Measurements from ENCODE around the gene ANO6. TPM values are rescaled to one million over a fixed set of nuclear protein-coding genes. Genes with fewer than 3 reads are reported as not detected.

The ANO6 gene
- total and polyA plus RNA-seq, 8 donors = 4.4 to 78.8 (median 21.9) TPM

DNA sequence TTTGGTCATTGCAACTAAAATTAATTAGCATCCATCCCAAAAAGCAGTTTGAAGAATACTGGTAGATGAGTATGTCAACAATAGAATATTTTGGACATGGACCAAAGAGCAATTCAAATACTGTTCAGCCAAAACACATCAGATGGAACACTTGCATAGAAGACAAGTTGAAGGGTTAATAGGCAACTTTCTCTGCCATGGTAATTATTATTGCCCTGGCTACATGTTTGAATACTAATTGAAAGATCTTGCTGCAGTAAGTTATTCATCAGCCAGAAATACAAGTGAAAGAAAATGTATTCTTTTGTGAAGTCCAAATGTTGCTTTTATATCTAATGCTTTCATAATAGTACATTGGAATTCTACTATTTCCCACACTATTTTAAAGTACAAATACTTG, 10.1 kb downstream of the ANO6 start:
- no peak overlapping the region for H3K27ac ChIP-seq
- H3K4me1 ChIP-seq = peaks cover 0 to 20% (median 10%) of the 10 kb centered on the region in 4 donors
- intact Hi-C loops (cut with DNase I; ENCODE audit: low total_unique reads) = no loop called here

DNA sequence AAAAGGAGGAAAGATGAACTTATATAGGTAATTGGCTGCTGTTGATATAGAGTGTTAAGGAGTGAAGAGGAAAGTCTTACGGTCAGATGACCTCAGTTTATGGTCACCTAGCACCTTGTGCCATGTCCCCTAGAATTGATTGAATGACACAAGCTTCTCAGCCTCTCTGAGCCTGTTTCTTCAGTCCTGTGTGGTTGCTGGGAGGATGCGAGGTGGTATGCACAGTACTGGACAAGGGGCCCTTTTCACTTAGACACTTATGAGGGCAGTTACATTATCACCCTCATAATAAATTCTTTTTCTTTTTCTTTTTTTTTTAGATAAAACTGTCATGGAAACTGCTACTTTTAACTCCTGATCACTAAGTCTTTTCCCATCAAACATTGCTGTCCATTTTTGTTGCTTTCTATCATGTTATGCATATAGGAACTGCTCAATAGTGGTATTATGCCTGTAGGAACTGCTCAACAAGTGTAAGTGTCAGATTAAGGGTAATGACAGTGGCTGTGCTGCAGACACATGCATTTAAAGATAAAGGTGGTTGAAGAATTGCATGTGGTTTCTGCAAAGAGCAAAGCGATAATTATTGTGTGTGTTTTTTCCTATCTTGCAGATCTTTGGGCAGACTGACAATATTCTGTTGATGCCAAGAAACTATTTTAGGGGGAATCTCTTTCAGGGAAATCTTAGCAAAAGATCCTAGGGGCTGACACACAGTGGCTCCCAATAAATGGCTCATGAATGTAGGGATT, 11.6 kb downstream of the ANO6 start:
- WGBS, 5 donors = 91 to 96% (median 92%) methylated on average over 3 of the region's 3 CpGs

More for the DNA sequence above, 10.1 kb downstream of the ANO6 start:
- TF ChIP-seq POLR2A (IDR thresholded peaks at IDR 0.05) = no peak
- TF ChIP-seq EP300 (IDR thresholded peaks at IDR 0.05) = no peak
- TF ChIP-seq, protein P1, sequence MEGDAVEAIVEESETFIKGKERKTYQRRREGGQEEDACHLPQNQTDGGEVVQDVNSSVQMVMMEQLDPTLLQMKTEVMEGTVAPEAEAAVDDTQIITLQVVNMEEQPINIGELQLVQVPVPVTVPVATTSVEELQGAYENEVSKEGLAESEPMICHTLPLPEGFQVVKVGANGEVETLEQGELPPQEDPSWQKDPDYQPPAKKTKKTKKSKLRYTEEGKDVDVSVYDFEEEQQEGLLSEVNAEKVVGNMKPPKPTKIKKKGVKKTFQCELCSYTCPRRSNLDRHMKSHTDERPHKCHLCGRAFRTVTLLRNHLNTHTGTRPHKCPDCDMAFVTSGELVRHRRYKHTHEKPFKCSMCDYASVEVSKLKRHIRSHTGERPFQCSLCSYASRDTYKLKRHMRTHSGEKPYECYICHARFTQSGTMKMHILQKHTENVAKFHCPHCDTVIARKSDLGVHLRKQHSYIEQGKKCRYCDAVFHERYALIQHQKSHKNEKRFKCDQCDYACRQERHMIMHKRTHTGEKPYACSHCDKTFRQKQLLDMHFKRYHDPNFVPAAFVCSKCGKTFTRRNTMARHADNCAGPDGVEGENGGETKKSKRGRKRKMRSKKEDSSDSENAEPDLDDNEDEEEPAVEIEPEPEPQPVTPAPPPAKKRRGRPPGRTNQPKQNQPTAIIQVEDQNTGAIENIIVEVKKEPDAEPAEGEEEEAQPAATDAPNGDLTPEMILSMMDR (IDR thresholded peaks at IDR 0.05) = no peak
- TF ChIP-seq POLR2AphosphoS5 (IDR thresholded peaks at IDR 0.05) = no peak
- H3K36me3 ChIP-seq = no peaks in the 10 kb centered on the region
- DNase-seq = no peak
- H3K9me3 ChIP-seq = no peaks in the 10 kb centered on the region
- H3K4me3 ChIP-seq = no peak overlapping the region
- H3K27me3 ChIP-seq = no peaks in the 10 kb centered on the region

DNA sequence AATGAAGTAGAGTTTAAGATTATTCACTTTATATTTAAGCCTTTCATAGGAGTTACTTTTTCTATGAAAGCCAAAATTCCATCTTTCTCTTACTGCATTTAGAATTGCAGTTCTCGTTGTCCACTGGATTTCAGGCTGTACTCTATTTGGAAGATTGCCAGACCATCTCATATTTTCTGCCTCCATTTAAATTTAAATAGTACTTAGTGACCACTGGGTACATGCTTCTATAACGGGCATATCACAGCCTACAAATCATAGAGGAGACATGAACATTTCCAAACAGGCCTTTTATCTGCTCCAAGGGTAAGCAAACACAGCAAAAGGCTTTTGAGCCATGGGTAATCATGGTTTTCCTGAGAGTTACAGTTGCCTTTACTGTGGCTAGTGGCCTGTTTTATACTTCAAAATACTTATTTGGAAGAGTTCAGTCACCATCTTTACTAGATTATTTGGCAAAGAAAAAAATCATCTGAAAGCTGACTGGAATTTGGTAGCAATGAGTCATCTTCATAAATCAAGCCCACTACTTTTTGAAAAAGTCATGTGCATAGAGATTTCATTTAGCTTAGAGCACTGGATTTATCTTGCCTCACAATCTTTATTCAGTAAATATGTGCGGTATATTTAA, 15.7 kb downstream of the ANO6 start:
- WGBS, 5 donors = 37 to 51% (median 44%) methylated on average over 3 of the region's 3 CpGs
- H3K9me3 ChIP-seq = no peaks in the 10 kb centered on the region
- intact Hi-C loops (cut with DNase I; ENCODE audit: low total_unique reads) = no loop called here
- peaks cover 17 to 53% (median 44%) of the 10 kb centered on the region in 4 donors for H3K4me1 ChIP-seq
- no peaks in the 10 kb centered on the region for H3K27me3 ChIP-seq
- TF ChIP-seq POLR2AphosphoS5 (IDR thresholded peaks at IDR 0.05) (peak in 1 of 3 donors; percentile 22), EP300 (IDR thresholded peaks at IDR 0.05) (no peak)
- peak in 1 of 2 donors; percentile 15 for DNase-seq
- H3K4me3 ChIP-seq = no peak overlapping the region
- H3K36me3 ChIP-seq = no peaks in the 10 kb centered on the region
- peak overlapping the region in 4 of 5 donors; percentile 76 to 85 (median 84) for H3K27ac ChIP-seq

More for the DNA sequence above, 11.6 kb downstream of the ANO6 start:
- Histone ChIP-seq H3K4me3 (no peak overlapping the region), H3K36me3 (no peaks in the 10 kb centered on the region), H3K27me3 (no peaks in the 10 kb centered on the region), H3K4me1 (peaks cover under 1 to 35% (median 18%) of the 10 kb centered on the region in 4 donors), H3K27ac (no peak overlapping the region), H3K9me3 (no peaks in the 10 kb centered on the region)
- no peak for TF ChIP-seq EP300 (IDR thresholded peaks at IDR 0.05)
- no peak for TF ChIP-seq POLR2AphosphoS5 (IDR thresholded peaks at IDR 0.05)
- no peak for TF ChIP-seq POLR2A (IDR thresholded peaks at IDR 0.05)
- TF ChIP-seq, protein P1 (IDR thresholded peaks at IDR 0.05) = no peak
- DNase-seq = no peak
- intact Hi-C loops (cut with DNase I; ENCODE audit: low total_unique reads) = no loop called here

DNA sequence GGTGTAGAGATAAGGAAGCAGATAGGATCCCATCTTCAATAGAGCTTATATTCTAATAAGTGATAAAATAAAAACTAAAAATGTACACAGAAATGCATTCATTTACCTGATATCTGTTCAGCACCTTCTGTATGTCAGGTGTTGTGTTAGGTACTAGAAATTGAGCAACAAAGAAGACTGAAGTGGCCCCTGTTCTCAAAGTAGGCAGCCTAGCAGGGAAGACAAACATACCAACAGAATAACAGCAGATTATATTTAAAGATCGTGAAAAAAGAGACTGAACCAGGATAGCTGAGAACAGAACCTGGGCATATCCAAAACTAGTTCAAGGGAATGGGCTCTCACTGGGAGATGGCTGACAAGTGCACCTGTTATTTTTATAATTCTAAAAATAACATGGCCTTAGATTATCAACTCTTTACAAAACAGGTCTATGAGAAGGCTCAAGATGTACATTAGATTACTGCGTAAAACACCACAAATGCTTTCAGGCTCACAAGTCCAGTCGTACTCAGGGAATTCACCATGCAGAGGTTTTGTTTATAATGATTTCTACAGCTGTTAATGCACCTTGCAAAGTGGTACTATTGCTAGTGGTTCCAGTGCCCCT, 16.4 kb downstream of the ANO6 start:
- peaks cover 17 to 53% (median 44%) of the 10 kb centered on the region in 4 donors for H3K4me1 ChIP-seq
- H3K27ac ChIP-seq = peak overlapping the region; percentile 63 to 85 (median 83)
- intact Hi-C loops (cut with DNase I; ENCODE audit: low total_unique reads) = no loop called here
- H3K27me3 ChIP-seq = no peaks in the 10 kb centered on the region
- H3K36me3 ChIP-seq = no peaks in the 10 kb centered on the region
- H3K9me3 ChIP-seq = no peaks in the 10 kb centered on the region
- no peak overlapping the region for H3K4me3 ChIP-seq
- WGBS, 5 donors = 67 to 80% (median 76%) methylated on average over 3 of the region's 3 CpGs
- TF ChIP-seq POLR2A (IDR thresholded peaks at IDR 0.05) (no peak), POLR2AphosphoS5 (IDR thresholded peaks at IDR 0.05) (no peak), EP300 (IDR thresholded peaks at IDR 0.05) (no peak)
- TF ChIP-seq, protein P1 (IDR thresholded peaks at IDR 0.05) = no peak
- DNase-seq = no peak
